WERI-Rb-1 (cell line): Measurements from ENCODE around the gene FAM170B.

Source experiments
- DNase-seq: peaks from one replicate; pipeline ENCODE4 v3.0.0-alpha.2; 2020
- H3K27ac ChIP-seq: fragments of 250-450 bp; sonication (Bioruptor Pico); 2 replicates; pipeline ENCODE4 v1.5.1; 2020; ENCODE audit warnings: mild to moderate bottlenecking, moderate library complexity
- H3K27me3 ChIP-seq: fragments of 250-450 bp; sonication (Bioruptor Pico); 2 replicates; pipeline ENCODE4 v1.5.1; 2021; ENCODE audit warnings: mild to moderate bottlenecking, low read depth, moderate library complexity; ENCODE audit not compliant: insufficient read depth, severe bottlenecking
- H3K36me3 ChIP-seq: fragments of 250-450 bp; sonication (Bioruptor Pico); 2 replicates; pipeline ENCODE4 v1.5.1; 2020; ENCODE audit warnings: mild to moderate bottlenecking, moderate library complexity
- H3K4me3 ChIP-seq: 2 replicates; pipeline ENCODE4 v1.5.1; 2011; ENCODE audit warnings: low read depth, mild to moderate bottlenecking, control low read depth, low read length
- H3K9me3 ChIP-seq: fragments of 250-450 bp; sonication (Bioruptor Pico); 2 replicates; pipeline ENCODE4 v1.5.1; 2021; ENCODE audit warnings: mild to moderate bottlenecking, moderate library complexity; ENCODE audit not compliant: severe bottlenecking
- CTCF ChIP-seq: IDR thresholded peaks from 2 replicates; pipeline ENCODE4 v1.5.1; 2011; ENCODE audit warnings: low read depth, mild to moderate bottlenecking, control low read depth, inconsistent platforms, low read length

The FAM170B gene

GRCh38 chr10:49131507-49132361 lies 2.1 kb downstream of the FAM170B start:
- no peaks in the 10 kb centered on the region for H3K36me3 ChIP-seq
- H3K9me3 ChIP-seq, result peaks cover 3% of the 10 kb centered on the region
- no peak for DNase-seq
- H3K4me3 ChIP-seq, result no peak overlapping the region
- H3K27me3 ChIP-seq, result peaks cover 3% of the 10 kb centered on the region
- no peak overlapping the region for H3K27ac ChIP-seq
- TF ChIP-seq CTCF, result no peak

DNA sequence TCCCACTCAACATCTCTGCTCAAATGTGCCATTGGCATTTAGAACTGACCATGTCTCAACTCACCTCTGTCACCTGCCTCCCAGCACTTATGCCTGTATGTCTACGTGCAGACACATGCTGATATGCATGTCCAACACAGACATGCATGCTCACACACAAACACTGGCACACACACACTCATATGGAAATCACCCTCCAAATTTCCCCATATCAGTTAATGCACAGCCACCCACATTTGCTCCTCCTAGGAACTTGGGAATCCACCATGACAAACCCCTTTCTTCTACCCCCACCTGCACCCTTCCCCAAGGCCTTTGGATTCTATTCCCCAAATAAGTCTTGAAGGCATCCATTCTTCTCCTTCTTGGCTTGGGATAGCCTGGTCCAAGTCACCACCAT lies 4.4 kb downstream of the FAM170B start:
- Histone ChIP-seq H3K4me3 (no peak overlapping the region), H3K9me3 (no peaks in the 10 kb centered on the region), H3K36me3 (no peaks in the 10 kb centered on the region), H3K27ac (no peak overlapping the region), H3K27me3 (no peaks in the 10 kb centered on the region)
- no peak for DNase-seq
- TF ChIP-seq CTCF, result no peak

DNA sequence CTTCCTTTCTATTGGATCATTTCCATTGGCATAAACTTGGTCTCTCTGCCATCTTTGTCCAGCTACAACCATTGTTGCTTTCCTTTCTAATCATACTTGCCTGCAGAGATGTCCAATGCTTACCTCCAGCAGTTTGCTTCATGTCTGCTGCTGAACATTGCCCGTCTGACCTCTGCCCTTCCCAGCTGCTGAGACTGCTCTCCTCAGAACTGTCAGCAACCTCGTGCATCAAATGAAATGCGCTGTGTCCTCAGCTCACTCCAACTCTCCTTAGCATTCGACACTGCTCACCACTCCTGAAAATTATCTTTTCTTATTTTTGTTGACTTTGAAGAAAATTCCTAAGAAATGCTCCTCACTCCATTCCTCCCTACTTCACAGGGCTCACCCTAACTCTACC lies 5.0 kb downstream of the FAM170B start:
- TF ChIP-seq CTCF, result no peak
- Histone ChIP-seq H3K36me3 (no peaks in the 10 kb centered on the region), H3K9me3 (no peaks in the 10 kb centered on the region), H3K4me3 (no peak overlapping the region), H3K27me3 (no peaks in the 10 kb centered on the region), H3K27ac (no peak overlapping the region)
- no peak for DNase-seq

GRCh38 chr10:49123981-49124950 lies 9.6 kb downstream of the FAM170B start:
- no peaks in the 10 kb centered on the region for H3K36me3 ChIP-seq
- H3K4me3 ChIP-seq, result no peak overlapping the region
- no peaks in the 10 kb centered on the region for H3K9me3 ChIP-seq
- no peaks in the 10 kb centered on the region for H3K27me3 ChIP-seq
- TF ChIP-seq CTCF, result no peak
- no peak for DNase-seq
- H3K27ac ChIP-seq, result no peak overlapping the region

- H3K27me3 ChIP-seq, result peaks cover 6% of the 10 kb centered on the region
- H3K27ac ChIP-seq, result no peak overlapping the region; the same call in 1 of the 2 replicates
- no peaks in the 10 kb centered on the region for H3K36me3 ChIP-seq
- no peak for TF ChIP-seq CTCF
- no peak overlapping the region for H3K4me3 ChIP-seq
- H3K9me3 ChIP-seq, result no peaks in the 10 kb centered on the region
- DNase-seq, result no peak
Observed at GRCh38 chr10:49120911-49121310, 12.9 kb downstream of the FAM170B start.
